ENCODE measurements around the gene SNAP47.

GRCh38 chr1:227780101-227781044 lies 45.1 kb downstream of the SNAP47 start:
- TF ChIP-seq CTCF (IDR thresholded peaks at IDR 0.05; ENCODE audit: low read length) (no peak), EZH2 (IDR thresholded peaks at IDR 0.05; ENCODE audit: borderline replicate concordance, low read length) (no peak)

All from OCI-LY1 (cell line).